ENCODE data around the gene TRPT1.
A peak's percentile ranks its signal among the peaks of the same experiment; 100 is the strongest.

DNA sequence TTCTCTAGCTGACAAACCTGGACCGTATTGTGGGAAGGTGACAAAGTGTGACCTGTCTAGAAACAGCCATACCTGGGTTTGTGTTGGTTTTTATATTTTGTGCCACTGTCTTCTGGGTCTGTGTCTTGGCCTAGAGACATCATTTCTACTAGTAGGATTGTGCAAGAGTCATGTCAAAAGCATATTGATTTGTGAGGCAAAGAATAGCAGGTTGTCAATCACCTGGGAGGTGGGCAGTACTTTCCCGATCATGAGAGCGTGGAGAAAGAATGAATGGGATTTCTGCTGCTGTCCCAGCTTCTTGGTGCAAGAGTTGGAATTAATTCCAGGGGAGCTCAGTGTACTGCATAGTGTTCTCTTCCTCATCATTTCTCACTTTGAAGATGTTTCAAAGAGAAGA lies 24.4 kb downstream of the TRPT1 start:
- TF ChIP-seq CEBPB (IDR thresholded peaks at IDR 0.05; ENCODE audit: low read depth, low read length) (peak; percentile 58), SMC3 (IDR thresholded peaks at IDR 0.05; ENCODE audit: low read depth, low read length) (no peak), BHLHE40 (IDR thresholded peaks at IDR 0.05; ENCODE audit: low read depth, low read length) (no peak), MXI1 (IDR thresholded peaks at IDR 0.05; ENCODE audit: borderline replicate concordance, low read depth, low read length) (no peak), RFX5 (IDR thresholded peaks at IDR 0.05; ENCODE audit: low read depth, low read length) (no peak)
- TF ChIP-seq, protein P1, sequence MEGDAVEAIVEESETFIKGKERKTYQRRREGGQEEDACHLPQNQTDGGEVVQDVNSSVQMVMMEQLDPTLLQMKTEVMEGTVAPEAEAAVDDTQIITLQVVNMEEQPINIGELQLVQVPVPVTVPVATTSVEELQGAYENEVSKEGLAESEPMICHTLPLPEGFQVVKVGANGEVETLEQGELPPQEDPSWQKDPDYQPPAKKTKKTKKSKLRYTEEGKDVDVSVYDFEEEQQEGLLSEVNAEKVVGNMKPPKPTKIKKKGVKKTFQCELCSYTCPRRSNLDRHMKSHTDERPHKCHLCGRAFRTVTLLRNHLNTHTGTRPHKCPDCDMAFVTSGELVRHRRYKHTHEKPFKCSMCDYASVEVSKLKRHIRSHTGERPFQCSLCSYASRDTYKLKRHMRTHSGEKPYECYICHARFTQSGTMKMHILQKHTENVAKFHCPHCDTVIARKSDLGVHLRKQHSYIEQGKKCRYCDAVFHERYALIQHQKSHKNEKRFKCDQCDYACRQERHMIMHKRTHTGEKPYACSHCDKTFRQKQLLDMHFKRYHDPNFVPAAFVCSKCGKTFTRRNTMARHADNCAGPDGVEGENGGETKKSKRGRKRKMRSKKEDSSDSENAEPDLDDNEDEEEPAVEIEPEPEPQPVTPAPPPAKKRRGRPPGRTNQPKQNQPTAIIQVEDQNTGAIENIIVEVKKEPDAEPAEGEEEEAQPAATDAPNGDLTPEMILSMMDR (conservative IDR thresholded peaks at IDR 0.05; ENCODE audit: low read depth, low read length), result no peak

Data from IMR-90 (cell line).